SIG-M5 treated with dmso at 0.1 percent for 504 hours (cell line): ENCODE measurements around the gene GHRL.

Source experiments
- DNase-seq: peaks from one replicate; lab custom pipeline; 2025; ENCODE audit not compliant: unreplicated experiment; lab: John Stamatoyannopoulos, UW

GHRL gene

GRCh38 chr3:10328460-10329071, 35.8 kb upstream of the GHRL start:
- DNase-seq, result no peak

GRCh38 chr3:10327592-10327991, 34.8 kb upstream of the GHRL start:
- DNase-seq, result no peak

- peak; percentile 70 for DNase-seq
Observed at GRCh38 chr3:10322352-10322710, 29.6 kb upstream of the GHRL start.

GRCh38 chr3:10321630-10322351, 29.0 kb upstream of the GHRL start:
- no peak for DNase-seq

- DNase-seq, result no peak
Observed at GRCh38 chr3:10320320-10320677, 27.6 kb upstream of the GHRL start.

GRCh38 chr3:10319804-10320203, 27.1 kb upstream of the GHRL start:
- DNase-seq, result no peak

- DNase-seq, result no peak
Observed at GRCh38 chr3:10319251-10319650, 26.5 kb upstream of the GHRL start.

- DNase-seq, result no peak
Observed at GRCh38 chr3:10317961-10318350, 25.2 kb upstream of the GHRL start.

- no peak for DNase-seq
Observed at GRCh38 chr3:10317311-10317960, 24.7 kb upstream of the GHRL start.

GRCh38 chr3:10315771-10316344, 23.1 kb upstream of the GHRL start:
- no peak for DNase-seq

GRCh38 chr3:10315101-10315500, 22.4 kb upstream of the GHRL start:
- DNase-seq, result no peak

GRCh38 chr3:10312861-10313260, 20.1 kb upstream of the GHRL start:
- DNase-seq, result no peak

- DNase-seq, result no peak
Observed at GRCh38 chr3:10312391-10312790, 19.6 kb upstream of the GHRL start.

- DNase-seq, result no peak
Observed at GRCh38 chr3:10311710-10312109, 19.0 kb upstream of the GHRL start.

- DNase-seq, result no peak
Observed at GRCh38 chr3:10310578-10310977, 17.8 kb upstream of the GHRL start.

GRCh38 chr3:10309736-10310135, 17.0 kb upstream of the GHRL start:
- no peak for DNase-seq

- no peak for DNase-seq
Observed at GRCh38 chr3:10308678-10309077, 15.9 kb upstream of the GHRL start.

GRCh38 chr3:10306156-10306555, 13.4 kb upstream of the GHRL start:
- DNase-seq, result no peak

GRCh38 chr3:10305331-10305902, 12.7 kb upstream of the GHRL start:
- DNase-seq, result no peak

- DNase-seq, result no peak
Observed at GRCh38 chr3:10304905-10305304, 12.2 kb upstream of the GHRL start.

GRCh38 chr3:10303785-10304184, 11.0 kb upstream of the GHRL start:
- no peak for DNase-seq

GRCh38 chr3:10303105-10303504, 10.4 kb upstream of the GHRL start:
- no peak for DNase-seq
